ENCODE results near the gene PERM1. TPM values are rescaled to one million over a fixed set of nuclear protein-coding genes. Genes with fewer than 3 reads are reported as not detected.

The PERM1 gene

Small RNA genes within 50 kb of the gene (small RNA-seq; reads per million reads assigned to genes)
- gene AL645608.3 (ENCODE audit: insufficient read depth) = not detected
